GM21381 (cell line): ENCODE measurements around the gene MEIOB.

Experiments used
- ATAC-seq: cut with Tn5 transposase; IDR thresholded peaks from one replicate; pipeline ENCODE4 v1.9.1; 2021; ENCODE audit warnings: mild to moderate bottlenecking, moderate library complexity; ENCODE audit not compliant: unreplicated experiment

The MEIOB gene

DNA sequence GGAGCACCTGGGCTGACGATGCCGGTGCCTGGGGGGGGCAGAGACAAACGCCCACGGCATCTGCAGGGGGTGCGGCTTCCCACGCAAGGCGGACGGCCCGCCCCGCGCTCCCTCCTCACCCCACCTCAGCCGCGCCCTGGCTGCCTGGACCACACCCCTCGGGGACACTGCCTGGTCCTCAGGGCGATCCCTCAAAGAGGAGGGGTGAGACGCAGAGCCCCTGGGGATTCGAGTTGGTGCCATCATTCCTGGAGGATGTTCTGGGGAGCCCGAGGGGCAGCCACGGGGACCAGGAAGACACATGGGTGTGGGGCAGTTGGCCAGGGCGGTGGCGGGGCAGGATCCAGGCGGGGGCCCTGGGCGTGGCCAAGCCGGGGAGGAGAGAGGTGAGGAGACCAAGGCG, 82.3 kb downstream of the MEIOB start:
- ATAC-seq = no peak

DNA sequence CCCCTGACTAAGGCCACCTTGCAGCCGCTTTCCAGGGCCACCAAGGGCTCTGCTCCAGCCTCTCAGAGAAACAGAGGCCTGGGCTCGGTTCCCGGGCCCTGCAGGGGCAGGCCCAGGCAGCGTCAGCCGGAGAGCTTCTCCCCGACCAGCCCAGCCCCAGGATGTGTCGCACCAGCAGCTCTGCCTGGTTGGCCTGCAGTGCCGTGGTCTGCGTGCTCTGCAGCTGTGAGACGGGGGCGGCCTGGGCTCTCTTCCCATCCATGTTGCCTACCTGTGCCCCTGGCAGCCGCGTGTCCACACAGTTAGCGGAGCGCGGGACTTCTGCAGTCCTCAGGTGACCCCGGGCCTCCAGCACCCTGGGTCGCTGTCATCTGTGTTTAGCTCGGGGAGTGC, 83.3 kb downstream of the MEIOB start:
- ATAC-seq = no peak

DNA sequence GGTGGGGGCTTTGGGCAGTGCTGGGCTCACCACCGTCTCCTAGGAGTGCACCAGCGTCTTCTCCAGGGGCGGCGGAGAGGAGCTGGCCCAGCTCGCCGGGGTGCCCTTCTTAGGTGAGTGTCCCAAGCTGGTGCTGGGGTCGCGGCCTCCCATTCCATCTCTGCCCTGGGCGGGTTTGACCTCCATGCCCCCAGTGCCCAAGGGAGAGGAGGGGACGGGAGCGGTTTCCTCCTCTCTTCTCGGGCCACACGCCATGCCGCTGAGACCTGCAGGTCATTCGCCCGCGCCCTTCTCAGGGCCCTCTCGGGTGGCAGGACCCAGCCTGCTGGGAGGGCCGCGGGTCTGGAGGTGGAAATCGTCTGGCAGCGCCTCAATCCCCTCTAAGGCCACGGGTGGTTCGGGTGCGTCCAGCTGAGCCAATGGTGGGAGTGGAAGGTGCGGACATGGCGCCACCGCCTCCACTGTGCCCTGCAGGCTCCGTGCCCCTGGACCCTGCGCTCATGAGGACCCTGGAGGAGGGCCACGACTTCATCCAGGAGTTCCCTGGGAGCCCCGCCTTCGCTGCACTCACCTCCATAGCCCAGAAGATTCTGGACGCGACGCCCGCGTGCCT, 83.8 kb downstream of the MEIOB start:
- ATAC-seq = no peak

DNA sequence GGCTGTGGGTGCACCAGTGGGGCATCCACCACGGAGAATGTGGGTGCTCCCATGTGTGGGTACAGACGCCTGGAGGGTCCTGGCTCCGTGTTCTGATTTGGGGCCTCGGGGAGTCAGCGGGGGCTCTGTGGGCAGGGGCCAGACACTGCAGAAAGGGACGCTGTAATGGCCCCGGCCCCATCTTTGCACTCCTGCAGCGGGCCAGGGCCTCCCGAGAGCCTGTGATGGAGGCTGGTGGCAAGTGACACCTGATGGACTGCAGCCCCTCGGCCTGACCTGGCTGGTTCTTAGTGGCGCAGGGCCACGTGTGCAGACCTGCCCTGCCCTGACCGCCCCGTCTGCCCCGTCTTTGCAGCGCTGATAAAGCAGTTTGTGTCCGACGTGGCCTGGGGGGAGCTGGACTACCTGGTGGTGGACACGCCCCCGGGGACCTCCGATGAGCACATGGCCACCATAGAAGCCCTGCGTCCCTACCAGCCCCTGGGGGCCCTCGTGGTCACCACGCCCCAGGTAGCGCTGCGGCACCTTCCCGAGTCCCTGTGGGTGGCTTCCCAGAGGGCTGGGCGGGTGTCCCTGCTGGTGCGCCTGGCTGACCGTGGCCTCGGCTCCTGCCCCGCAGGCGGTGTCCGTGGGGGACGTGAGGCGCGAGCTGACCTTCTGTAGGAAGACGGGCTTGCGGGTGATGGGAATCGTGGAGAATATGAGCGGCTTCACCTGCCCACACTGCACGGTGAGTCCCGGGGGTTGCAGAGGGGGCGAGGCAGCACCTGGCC, 84.5 kb downstream of the MEIOB start:
- no peak for ATAC-seq

DNA sequence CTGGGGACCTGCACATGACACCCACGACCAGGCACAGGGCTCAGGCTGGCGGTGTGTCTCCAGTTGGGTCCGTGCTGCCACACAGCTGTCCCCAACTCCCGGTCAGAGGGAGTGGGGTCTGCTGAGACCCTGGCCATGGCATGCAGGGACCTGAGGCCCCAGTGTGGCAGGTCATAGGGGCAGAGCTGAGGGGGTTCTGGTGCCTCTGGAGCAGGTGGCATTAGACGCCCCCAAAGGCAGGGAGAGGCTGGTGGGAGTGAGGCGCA, 85.0 kb downstream of the MEIOB start:
- no peak for ATAC-seq

DNA sequence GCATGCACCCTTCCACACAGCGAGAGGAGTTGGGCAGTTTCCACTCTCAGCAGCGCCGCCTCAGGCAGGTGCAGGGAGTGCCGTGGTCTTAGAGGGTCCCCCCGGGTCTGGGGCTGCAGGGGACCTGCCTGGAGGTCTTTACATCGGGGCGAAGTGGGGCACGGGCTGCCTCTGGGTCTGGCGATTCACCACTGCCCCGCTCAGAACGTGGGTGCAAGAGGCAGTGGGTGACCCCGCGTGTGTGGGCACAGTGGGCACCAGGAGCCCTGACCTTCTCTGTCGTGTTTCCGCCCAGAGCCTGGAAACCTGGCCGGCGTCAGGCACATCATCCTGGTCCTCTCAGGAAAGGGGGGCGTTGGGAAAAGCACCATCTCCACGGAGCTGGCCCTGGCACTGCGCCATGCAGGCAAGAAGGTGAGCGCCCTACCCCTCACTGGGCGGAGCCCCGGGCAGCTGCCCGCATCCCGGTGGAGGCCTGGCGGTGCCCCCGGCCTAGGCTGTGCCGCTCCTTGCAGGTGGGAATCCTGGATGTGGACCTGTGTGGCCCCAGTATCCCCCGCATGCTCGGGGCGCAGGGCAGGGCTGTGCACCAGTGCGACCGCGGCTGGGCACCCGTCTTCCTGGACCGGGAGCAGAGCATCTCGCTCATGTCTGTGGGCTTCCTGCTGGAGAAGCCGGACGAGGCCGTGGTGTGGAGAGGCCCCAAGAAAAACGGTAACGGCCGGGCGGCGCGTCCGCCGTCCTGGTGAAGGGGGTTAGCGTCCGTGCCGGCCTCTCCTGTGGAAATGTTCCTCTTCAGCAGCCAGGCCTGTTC, 85.5 kb downstream of the MEIOB start:
- no peak for ATAC-seq

DNA sequence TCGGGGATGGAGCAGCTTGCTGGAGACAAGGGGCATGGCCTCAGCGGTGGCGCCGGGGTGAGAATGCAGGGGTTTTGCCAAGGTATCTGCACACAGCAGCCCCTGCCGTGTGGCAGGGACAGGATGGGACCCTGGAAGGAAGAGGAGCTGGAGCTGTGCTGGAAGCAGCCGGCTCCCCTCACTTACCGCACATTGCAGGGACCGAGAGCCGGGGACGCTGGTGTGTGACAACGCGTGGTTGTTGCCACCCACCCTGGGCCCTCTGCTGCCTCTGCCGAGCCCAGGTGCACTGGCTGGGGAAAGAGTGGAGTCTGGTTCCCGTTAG, 86.2 kb downstream of the MEIOB start:
- ATAC-seq = no peak

DNA sequence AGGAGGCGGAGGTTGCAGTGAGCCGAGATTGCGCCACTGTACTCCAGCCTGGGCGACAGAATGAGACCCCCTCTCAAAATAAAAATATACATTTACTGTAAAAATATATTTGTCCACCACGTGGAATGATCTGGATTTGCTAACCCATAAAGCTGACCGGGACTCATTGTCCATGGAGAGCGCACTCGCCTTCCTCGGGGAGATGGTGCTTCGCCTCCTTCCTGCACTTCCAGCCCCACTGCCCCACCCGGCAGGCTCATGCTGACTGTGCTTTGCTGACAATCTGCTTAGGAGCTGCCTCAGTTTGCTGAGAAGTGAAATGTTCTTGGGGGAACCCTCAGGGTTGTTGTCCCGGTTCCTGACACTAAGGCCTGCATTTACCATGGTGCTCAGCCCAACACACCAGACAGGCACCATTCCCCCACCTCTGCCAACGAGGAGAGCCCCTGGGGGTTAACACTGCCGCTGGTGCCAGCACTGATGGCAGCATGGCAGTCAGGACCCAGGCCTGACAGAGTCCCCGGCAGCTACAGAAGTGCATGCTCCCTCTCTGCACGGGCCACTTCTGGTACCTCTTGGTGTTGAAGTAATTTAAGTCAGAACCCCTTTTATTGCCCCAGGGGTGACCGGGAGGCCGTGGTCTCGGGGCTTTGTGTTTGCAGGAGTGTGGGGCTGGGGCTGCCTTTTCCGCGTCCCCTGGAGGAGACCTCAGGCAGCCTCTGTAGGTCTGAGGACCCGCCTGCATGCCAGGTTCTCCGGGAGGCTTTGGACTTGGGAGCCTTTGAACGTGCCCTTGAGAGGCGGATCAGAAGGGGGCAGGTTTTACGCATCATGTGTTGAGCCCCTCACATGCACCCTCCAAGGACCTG, 86.8 kb downstream of the MEIOB start:
- no peak for ATAC-seq
